ENCODE results near the gene AGMAT. TPM values are rescaled to one million over a fixed set of nuclear protein-coding genes. Genes with fewer than 3 reads are reported as not detected.

Gene AGMAT
- total and polyA plus RNA-seq, 9 of the 15 experiments (the other 6 are each of a cell fraction or from before 2014, with no cell fraction given): not detected

- TF ChIP-seq ARID2 (IDR thresholded peaks at IDR 0.05): 0 out of 2 replicates have a peak, but pooled peaks have one; percentile 14
- TF ChIP-seq ZNF436 (CRISPR knock-in tag; IDR thresholded peaks at IDR 0.05): no peak
- no peak for TF ChIP-seq ZBTB49 (CRISPR knock-in tag; IDR thresholded peaks at IDR 0.05; ENCODE audit: borderline replicate concordance)
- peak; percentile 40; the same call in 1 of the 2 replicates for TF ChIP-seq PHF21A (IDR thresholded peaks at IDR 0.05; ENCODE audit: borderline replicate concordance, low read depth)
- peak in 1 of 2 experiments; percentile 6; a peak in 2 of 4 replicates for TF ChIP-seq KDM1A (IDR thresholded peaks at IDR 0.05)
- TF ChIP-seq BACH1 (tag; IDR thresholded peaks at IDR 0.05): 0 out of 2 replicates have a peak, but pooled peaks have one; percentile 19
- TF ChIP-seq, protein P1, sequence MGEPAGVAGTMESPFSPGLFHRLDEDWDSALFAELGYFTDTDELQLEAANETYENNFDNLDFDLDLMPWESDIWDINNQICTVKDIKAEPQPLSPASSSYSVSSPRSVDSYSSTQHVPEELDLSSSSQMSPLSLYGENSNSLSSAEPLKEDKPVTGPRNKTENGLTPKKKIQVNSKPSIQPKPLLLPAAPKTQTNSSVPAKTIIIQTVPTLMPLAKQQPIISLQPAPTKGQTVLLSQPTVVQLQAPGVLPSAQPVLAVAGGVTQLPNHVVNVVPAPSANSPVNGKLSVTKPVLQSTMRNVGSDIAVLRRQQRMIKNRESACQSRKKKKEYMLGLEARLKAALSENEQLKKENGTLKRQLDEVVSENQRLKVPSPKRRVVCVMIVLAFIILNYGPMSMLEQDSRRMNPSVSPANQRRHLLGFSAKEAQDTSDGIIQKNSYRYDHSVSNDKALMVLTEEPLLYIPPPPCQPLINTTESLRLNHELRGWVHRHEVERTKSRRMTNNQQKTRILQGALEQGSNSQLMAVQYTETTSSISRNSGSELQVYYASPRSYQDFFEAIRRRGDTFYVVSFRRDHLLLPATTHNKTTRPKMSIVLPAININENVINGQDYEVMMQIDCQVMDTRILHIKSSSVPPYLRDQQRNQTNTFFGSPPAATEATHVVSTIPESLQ (CRISPR knock-in tag; IDR thresholded peaks at IDR 0.05): peak; percentile 54; the same call in 1 of the 2 replicates
- H3K9me1 ChIP-seq (ENCODE audit: control insufficient read depth, insufficient read depth, low read length): no peaks in the 10 kb centered on the region
- peak overlapping the region; percentile 63 for H2AFZ ChIP-seq (ENCODE audit: low read depth, low read length)
- no peaks in the 10 kb centered on the region for H4K20me1 ChIP-seq (replicated peaks; ENCODE audit: control insufficient read depth, insufficient read depth, low read length)
- H3K4me3 ChIP-seq: peak overlapping the region; percentile 77
- no peak for FAIRE-seq
- in situ Hi-C loops (cut with MboI): no loop called here
- ATAC-seq: no peak
- H3K4me1 ChIP-seq (replicated peaks in 1 of 2; ENCODE audit: control insufficient read depth in 2 of 2, insufficient read depth in 2 of 2, low read length in 2 of 2): peaks cover 7 to 31% of the 10 kb centered on the region in 2 experiments; a peak in 4 of 5 replicates
- H3K4me2 ChIP-seq (ENCODE audit: insufficient read depth, low read length): peak overlapping the region; percentile 88
- H3K79me2 ChIP-seq (ENCODE audit: control insufficient read depth, insufficient read depth, low read length): peaks cover 56% of the 10 kb centered on the region
- no TSS peak for BruUV-seq (replicated peaks)
- ChIA-PET POLR2A (interaction anchor here (0.6 to 1.4 kb wide), 3 partner anchors 9 to 198 kb away, joined by 3 to 7 read pairs (median 5); no protein-coding TSS in a partner anchor), CTCF (ENCODE audit: low intra/inter-chr PET ratio) (interaction anchor here (0.6 kb wide), 1 partner anchor 71 kb away, joined by 3 read pairs; no protein-coding TSS in a partner anchor)
- no peak for DNase-seq (ENCODE audit: extremely low read depth in 1 of 4, low spot score in 3 of 4)
- intact Hi-C loops (cut with micrococcal nuclease): loop anchor here (2.0 to 10.0 kb wide), 3 partner anchors 17 to 309 kb away; partner anchors contain the start of gene DDI2
- H3K27ac ChIP-seq (ENCODE audit: extremely low read depth, low read depth, low read length): no peak overlapping the region
- peak overlapping the region in 1 of 2 experiments; percentile 41; a peak in 1 of 4 replicates for H3K9ac ChIP-seq (ENCODE audit: insufficient read depth in 1 of 2, low read depth in 2 of 2, low read length in 2 of 2)
- WGBS (ENCODE audit: insufficient coverage, low coverage, missing lambda C conversion rate): 5% methylated on average over 9 of the region's 9 CpGs
- no peaks in the 10 kb centered on the region for H3K9me3 ChIP-seq (replicated peaks; ENCODE audit: control insufficient read depth, insufficient read depth, low read depth, low read length)
- H3K36me3 ChIP-seq (ENCODE audit: control insufficient read depth, insufficient read depth, low read length): peaks cover 24% of the 10 kb centered on the region
- no peaks in the 10 kb centered on the region for H3K27me3 ChIP-seq (ENCODE audit: control insufficient read depth in 2 of 2, insufficient read depth in 2 of 2, low read length in 2 of 2)
These were observed 58.8 kb downstream of the AGMAT start for GRCh38 chr1:15526021-15526489.

All from K562 (cell line).